Activated CD4-positive, alpha-beta T cell treated with anti-CD3 and anti-CD28 coated beads for 4 hours (primary cell): ENCODE measurements around the gene ZFYVE1.

ENCODE experiments used
- DNase-seq, 2 donors: peaks; one replicate each; pipeline ENCODE4 v3.0.0-alpha.2; 2020

The ZFYVE1 gene

DNA sequence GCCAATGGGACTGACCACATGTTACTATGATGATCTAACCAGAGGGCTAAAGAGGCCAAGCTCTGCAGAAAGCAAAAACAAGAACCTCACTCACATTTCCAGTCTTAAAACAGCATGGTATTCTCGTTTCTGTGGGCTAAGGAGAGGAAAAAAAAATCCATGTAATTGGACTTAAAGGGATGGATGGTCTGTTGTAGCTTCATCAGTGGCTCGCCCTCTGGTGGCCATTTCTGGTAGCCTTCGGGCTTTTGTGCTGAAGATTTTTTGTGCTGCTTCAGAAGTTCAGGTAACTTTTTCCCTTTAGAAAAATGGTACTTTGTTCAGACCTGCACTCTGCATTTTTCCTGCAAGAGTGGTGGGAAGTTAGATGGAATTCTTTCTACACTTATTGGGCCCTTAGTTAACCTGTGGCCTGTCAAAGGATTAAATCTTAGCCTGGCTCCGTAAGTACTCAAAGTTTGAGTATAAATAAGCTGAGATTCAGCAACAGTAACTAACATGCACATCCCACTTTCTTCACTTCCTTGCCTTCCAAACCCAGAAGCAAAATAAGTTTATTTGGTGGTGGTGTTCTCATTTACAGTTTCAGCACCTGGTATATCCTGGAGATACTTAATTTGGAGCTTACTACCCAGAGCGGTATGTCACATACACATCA, 78.3 kb downstream of the ZFYVE1 start:
- DNase-seq: peak; percentile 54 to 61

DNA sequence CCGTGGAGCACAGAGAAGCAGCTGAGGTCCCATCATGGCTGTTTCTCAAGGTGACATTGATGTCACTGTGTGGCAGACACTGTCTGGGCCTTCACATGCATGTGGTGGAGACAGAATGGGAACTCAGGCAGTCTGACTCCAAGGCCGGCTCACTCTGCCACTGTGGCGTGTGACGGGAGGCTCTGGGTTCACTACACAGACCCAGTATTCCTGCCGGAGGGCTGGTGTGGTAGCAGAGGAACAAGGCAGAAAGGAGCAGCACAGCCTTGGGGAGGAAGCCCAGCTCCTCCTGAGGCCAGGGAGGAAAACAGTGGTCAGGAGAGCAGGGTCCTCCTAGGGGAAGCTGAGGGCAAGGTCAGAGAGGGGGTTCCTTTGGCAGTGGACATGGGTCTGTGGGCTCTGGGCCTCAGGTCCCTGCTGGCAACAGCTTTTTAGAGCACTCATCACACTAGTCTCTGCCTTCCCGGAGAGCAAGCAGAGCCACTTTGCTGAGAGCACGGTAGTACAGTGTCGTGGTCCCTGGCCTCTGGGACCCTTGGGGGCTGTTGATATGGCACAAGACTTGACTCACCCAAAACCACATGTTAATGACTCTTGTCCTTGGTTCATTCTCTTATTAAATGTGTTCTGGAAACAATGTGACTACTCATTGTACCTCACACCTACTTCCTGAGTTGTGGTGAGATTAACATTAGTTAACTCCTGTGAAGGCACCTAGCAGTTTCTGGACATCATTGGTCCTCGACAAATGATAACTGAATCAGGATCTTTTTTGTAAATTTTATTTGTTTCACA, 79.3 kb downstream of the ZFYVE1 start:
- no peak for DNase-seq

DNA sequence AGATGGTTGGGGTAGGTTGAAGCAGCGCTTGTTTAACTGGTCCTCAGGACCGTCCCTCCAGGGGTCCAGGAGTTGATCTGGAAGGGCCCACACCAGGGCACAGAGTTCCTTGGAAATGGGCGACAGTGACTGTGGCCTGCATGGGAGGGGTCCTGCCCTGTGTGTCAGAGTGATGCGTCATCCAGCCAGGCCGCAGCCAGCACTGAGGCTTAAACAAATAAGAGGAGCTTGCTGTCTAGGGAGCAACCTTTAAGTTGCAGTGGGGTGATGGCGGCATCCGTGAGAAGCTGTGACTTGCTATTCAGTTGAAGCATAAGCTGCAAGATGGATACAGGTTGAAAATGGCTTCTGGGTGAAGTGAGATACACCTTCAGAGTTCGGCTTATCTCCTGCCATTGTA, 80.4 kb downstream of the ZFYVE1 start:
- no peak for DNase-seq

DNA sequence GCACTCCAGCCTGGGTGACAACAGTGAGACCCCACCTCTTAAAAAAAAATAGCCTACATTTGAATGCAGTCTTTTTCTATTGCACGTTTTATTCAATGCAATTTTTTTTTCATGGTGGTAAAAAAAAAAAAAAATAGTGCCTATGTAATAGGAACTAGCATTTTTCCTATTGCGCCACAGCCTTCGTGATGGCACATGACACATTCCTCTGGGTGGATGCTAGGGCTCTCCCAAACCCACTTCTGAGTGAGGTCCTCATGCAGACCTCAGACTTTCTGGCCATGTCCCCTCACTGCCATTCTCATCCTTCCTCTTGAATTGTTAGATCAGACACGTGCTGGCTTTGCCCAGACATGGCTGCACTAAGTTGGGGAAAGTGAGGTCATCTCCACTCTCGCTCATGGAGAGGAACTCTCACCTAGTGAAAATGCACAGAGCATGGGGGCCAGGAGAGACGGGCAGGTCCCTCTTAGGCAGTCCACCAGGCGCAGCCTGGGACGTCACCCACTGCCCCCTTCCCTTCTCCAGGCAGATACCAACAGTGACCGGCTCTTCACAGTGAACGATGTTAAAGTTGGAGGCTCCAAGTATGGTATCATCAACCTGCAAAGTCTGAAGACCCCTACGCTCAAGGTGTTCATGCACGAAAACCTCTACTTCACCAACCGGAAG, 81.4 kb downstream of the ZFYVE1 start:
- no peak for DNase-seq

DNA sequence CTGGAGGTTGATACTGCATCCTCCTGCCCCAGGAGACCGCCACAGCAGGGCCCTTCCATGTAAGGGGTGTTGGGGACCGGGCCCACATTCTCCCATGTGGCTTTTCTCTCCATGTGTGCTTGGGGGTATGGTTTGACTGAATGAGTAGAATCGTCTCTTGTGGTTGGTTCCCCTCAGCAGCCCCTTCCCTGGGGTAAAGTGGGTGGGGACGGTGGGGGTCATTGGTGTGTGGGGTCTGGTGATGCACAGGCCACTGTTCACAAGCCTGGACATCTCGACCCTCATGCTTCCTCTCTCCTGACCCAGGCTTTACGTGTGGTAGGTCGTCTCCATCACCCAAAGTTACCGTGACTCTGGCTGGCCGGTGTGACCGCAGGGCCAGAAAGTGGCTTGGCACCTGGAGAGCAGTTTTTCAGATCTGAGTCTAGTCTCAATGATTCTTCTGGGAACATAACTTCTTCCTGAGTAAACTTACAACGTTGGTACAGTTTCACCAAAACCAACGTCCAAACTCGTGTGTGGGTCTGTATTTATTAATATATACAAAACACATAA, 83.0 kb downstream of the ZFYVE1 start:
- DNase-seq: no peak

DNA sequence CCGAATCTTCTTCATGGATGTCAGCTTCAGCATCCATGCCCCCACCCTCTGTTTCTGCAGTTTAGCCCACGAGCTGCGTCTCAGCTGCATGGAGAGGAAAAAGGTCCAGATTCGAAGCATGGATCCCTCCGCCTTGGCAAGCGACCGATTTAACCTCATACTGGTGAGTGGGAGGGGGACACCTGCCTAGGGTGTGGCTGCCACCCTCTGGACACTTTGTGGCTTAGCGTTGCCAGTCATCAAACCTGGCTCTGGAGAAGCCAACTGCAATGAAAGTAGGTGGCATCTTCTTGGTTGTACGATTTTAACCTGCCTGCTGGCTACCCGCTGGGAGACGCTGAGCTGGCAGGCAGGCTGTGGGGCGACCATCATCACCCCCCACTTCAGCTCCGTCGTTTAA, 84.0 kb downstream of the ZFYVE1 start:
- DNase-seq: no peak

DNA sequence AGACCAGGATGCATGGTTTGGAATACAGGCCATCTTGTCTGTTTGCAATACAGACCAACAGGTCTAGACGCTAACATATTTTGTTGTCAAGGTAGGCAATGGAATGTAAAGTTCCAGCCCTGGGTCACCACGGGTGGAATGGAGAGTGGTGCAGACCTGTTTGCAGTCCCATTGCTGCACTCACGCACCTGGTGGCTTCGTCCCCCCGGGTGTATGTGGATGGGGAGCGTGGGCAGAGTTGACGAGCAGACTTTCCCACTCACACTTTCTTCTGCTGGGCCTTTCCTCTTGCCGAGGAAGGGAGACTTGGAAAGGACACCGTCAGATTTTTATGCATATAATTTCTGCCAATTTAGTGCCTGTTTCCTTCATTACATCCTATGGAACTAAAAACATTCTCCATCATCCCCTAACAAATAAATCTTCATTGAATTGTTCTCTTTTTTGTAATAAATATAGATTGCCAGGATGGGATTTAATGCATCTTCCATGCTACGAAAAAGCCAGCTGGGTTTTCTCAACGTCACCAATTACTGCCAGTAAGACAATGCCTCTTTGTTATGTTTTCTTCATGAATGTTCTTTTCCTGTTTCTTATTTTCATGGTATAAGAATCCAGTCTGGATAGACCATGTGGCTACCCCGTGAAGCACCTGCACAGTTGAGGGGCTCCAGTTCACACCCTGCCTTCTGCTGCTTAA, 85.5 kb downstream of the ZFYVE1 start:
- no peak for DNase-seq

DNA sequence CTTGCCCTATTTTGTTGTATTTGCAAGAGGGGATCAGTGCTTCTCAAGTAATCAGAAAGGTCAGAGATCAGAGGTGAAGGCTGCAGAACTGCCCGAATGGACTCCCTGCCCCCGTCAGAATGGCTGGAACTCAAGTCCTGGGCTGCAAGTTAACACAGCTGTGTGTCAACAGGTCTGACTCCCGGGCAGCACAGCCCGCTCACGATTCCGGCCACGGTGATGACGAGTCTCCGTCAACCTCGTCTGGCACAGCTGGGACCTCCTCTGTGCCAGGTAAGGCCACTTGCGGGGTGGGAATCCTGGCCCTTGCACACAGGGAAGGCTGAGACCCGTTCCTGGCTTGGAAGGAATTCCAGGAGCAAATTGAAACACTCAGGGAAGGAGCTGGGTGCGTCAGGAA, 87.3 kb downstream of the ZFYVE1 start:
- DNase-seq: no peak

DNA sequence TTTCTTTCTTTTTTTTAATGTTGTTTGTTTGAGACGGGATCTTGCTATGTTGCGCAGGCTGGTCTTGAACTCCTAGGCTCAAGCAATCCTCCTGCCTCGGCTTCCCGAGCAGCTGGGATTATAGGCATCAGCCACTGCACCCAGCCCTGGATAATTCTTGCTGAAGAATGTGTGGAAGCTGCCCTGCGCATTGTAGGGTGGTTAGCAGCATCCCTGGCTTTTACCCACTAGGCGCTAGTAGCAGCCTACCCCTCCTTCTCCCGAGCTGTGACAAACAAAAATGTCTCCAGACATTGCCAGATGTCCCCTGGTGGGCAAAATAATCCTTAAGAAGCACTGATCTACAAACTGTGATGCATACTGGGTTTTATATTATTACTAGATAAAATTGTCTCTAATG, 94.0 kb downstream of the ZFYVE1 start:
- no peak for DNase-seq

DNA sequence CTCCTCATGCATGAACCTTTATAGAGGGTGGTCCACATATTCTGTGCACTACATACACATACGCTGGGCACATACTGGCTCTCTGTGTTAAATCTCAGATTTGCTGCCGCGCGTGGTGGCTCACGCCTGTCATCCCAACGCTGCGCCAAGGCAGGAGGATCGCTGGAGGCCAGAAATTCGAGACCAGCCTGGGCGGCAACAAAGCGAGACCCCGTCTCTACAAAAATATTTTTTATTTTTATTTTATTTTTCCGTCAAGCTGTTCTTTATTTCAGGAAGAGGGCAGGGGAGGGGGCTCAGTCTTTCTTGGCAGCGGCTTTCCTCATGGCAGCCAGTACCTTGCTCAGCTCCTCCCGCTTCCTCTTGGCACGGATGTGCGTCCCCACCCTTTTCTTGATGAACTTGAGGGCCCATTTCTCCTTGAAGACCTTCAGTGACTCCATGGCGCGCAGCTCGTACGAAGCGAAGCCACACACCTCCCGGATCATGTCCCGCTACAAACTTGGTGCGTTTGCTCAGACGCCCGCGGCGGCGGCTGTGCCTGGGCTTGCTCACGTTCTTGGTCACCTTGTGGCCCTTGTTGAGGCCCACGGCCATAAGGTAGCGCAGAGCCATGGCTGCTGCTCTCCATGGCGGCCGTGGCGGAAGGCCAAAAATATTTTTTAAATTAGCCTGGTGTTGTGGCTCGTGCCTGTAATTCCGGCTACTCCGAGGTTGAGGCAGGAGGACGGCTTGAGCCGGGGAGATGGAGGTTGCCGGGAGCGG, 97.4 kb downstream of the ZFYVE1 start:
- no peak for DNase-seq

DNA sequence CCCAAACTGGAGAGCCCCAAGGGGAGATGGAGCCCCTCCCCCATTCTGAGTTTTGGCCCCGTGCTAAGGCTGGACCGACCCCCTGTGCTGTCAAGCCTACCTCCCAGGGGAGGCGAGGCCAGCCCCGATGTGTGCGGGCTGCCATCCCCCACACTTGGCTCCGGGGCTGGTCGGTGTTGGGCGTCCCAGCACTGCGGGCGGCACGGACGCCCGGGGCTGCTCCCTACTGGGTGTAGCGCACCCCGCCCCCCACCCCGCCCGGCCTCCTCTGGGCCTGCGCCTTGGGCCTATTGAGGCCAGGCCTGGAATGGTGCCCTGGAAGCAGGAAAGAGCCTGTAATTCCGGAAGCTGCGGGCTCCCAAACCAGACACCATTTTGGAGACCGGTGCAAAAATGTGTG, 98.0 kb downstream of the ZFYVE1 start:
- no peak for DNase-seq

DNA sequence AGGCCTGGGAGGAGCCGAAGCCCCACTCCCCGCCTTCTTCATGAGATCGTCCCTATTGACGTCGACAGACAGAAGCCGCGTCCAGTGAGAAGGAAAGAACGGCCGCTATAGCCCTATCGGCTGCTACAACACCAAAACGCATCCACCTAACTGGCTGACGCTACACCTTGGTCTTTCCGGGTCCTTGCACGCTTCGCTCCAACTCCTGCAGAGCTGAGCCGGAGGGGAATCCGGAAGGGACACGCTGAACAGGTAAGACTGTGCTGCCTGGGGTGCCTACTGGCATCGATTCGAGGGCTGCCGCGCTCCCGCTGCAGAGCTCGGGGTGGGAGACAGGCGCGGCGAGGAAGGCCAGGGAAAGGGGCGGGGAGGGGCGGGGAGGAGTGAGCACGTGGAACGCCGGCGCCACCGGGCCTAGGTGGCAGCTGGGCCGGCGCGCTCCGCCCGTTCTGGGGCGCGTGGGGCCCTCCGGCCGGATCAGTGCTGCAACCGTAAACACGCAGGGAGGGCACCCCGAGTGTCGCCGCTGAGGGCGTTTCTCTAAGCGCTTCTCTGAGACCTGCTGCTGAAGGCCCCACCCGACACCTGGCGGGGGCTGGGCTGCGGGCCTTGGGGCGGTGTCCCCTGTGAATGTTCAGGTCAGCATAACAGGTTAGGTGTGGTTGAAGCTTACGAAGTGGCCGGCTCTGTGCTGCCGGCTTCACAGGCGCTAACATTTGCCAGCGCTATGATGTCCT, 100.4 kb downstream of the ZFYVE1 start, which contains the start of gene DCAF4:
DCAF4 (plus strand) TSS at position 173 of the 737 bp plus-strand sequence. CDS start 11,515 bp downstream, outside the sequence.
- peak; percentile 92 to 95 for DNase-seq

DNA sequence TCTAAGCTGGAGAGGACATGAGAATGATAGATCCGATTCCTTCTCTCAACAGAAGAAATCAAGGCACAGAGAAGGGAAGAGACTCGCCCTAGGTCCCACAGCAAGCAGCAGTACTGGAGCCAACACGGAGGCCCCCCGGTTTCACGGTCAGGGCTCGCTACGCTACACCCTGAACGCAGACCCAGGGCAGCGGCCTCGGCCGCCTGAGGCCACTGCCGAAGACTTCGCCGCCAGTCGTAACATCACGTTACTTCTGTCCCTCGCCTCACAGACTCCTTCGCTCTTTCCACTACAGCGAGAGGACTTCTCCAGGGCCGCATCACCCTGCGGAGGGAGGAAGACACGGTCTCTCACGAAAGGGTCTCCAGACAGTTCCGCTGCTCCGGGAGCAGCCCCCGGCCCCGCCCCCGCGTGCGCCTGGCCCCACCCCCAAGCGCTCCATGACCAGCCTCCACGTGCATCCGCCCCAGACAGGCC, 101.1 kb downstream of the ZFYVE1 start:
- DNase-seq: no peak

DNA sequence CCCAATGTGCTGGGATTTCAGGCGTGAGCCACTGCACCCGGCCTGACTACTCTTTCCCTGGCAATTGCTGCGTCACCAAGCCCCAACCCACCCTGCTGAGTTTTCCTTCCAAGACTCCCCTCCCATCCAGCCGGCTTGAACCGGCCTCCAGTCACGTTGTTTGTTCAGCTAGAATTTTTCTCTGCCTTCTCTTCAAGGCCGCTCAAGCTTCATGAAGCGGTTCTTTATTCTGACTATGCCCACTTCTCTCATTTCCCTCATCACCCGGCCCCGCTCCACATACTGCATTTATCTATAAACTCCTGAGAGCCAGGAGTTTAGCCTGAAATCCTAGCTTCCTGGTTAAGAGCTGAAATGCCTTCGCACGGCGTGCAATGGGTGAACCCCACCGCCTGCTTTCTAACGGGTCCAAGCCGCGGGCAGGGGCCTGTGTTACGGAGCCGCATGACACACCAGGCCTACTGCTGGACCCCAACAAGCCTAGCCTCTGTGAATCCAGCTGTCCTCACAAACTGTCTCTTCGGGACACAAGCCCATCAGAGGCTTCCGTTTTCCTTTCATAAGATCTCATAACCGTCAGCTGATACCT, 101.6 kb downstream of the ZFYVE1 start:
- no peak for DNase-seq

DNA sequence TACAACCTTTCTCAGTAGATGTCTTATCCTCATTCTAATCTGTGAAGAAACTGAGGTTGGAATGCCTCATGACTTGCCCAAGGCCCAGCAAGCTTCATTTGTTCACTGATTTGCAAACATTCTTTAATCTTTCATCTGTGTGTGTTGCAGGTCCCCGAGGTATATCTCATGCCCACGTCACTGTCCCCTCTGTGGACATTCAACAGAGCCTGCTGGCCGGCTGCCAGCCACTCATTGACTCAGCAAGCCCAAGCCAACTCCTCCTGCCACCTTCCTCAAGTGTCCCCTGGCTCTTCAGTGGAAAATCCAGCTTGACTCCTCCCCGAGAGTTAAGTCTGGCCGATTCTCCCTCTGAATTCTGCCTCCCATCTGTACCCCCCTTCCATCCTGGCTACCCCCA, 102.6 kb downstream of the ZFYVE1 start:
- DNase-seq: no peak

DNA sequence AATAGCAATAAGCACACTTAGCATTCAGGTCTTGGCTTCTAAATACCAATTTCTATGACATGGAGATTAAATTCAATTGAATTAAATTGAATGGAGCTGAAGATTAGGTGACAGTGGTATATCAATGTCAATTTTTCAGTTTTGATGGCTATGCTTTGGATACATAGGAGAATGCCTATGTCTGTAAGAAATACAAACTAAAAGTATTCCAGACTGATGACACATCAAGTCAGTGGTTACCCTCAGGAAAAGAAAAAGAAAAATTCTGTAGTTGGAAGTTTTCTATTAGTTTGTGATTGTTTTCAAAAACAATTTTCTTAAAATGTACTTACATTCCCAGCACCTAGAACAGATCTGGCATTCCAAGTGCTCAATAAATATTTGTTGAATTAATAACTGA, 105.5 kb downstream of the ZFYVE1 start:
- no peak for DNase-seq

DNA sequence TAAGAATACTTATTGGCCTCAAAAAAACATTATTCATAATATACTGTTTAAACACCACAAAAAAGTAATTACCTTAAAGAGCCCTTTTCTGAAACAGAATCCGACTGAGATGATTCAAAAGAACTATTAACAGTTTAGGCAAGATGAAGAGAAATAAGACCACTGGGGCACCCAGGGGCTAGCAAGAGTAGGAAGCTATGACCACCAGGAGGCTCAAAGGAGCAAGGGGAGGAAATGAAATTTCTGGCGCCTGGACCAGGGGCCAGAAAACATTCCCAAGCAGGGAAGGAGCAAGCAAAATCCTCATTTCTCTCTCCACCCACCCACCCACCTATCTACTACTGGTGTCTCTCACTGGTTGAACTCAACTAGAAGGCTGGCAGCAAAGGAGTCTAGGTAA, 106.9 kb downstream of the ZFYVE1 start:
- DNase-seq: no peak
